Fibroblast of lung (primary cell): Measurements from ENCODE around the gene NUP214. TPM values are rescaled to one million over a fixed set of nuclear protein-coding genes. Genes with fewer than 3 reads are reported as not detected.

Experiments used
- DNase-seq, 2 donors: peaks; one replicate each; pipeline versions ENCODE4 v3.0.0 to v3.0.0-alpha.2; 2010; ENCODE audit warnings: low read depth in 2 of 2
- H2AFZ ChIP-seq: 2 replicates; pipeline ENCODE4 v1.5.1; 2012; ENCODE audit warnings: low read length, control low read depth, inconsistent platforms
- H3K27ac ChIP-seq: 2 replicates; pipeline ENCODE4 v1.5.1; 2011; ENCODE audit warnings: low read length, control low read depth; ENCODE audit not compliant: insufficient read depth
- H3K27me3 ChIP-seq: 2 replicates; pipeline ENCODE4 v1.5.1; 2011; ENCODE audit warnings: mild to moderate bottlenecking, low read length; ENCODE audit not compliant: control insufficient read depth, insufficient read depth
- H3K36me3 ChIP-seq: 2 replicates; pipeline ENCODE4 v1.5.1; 2011; ENCODE audit warnings: low read length; ENCODE audit not compliant: control insufficient read depth, insufficient read depth
- H3K4me1 ChIP-seq: 2 replicates; pipeline ENCODE4 v1.5.1; 2011; ENCODE audit warnings: low read length; ENCODE audit not compliant: control insufficient read depth, insufficient read depth; ENCODE audit errors: extremely low read depth
- H3K4me2 ChIP-seq: 2 replicates; pipeline ENCODE4 v1.5.1; 2011; ENCODE audit warnings: low read length, control low read depth; ENCODE audit not compliant: insufficient read depth; ENCODE audit errors: extremely low read depth
- H3K4me3 ChIP-seq, 4 experiments: fragments of 200-600 bp in 1 of 4; sonication (generic) in 1 of 4; replicated peaks in 1 of 4; 2 replicates each; pipeline ENCODE4 v1.5.1; 2011 to 2016; ENCODE audit warnings: low read length in 4 of 4, low read depth in 3 of 4, mild to moderate bottlenecking in 3 of 4, control low read depth in 2 of 4, inconsistent platforms in 1 of 4, mixed read lengths in 1 of 4; ENCODE audit not compliant: insufficient read depth in 1 of 4; ENCODE audit errors: control extremely low read depth in 1 of 4
- H3K79me2 ChIP-seq: 2 replicates; pipeline ENCODE4 v1.5.1; 2012; ENCODE audit warnings: mild to moderate bottlenecking, low read length, inconsistent platforms; ENCODE audit not compliant: control insufficient read depth, insufficient read depth
- H3K9ac ChIP-seq: 2 replicates; pipeline ENCODE4 v1.5.1; 2011; ENCODE audit warnings: mild to moderate bottlenecking, low read length, control low read depth; ENCODE audit not compliant: insufficient read depth
- H3K9me3 ChIP-seq: 2 replicates; pipeline ENCODE4 v1.5.1; 2012; ENCODE audit warnings: low read depth, low read length; ENCODE audit not compliant: control insufficient read depth, insufficient read depth
- H4K20me1 ChIP-seq: 2 replicates; pipeline ENCODE4 v1.5.1; 2011; ENCODE audit warnings: low read length; ENCODE audit not compliant: control insufficient read depth, insufficient read depth; ENCODE audit errors: extremely low read depth
- EZH2 ChIP-seq: IDR thresholded peaks from 2 replicates; pipeline ENCODE4 v1.5.1; 2012; ENCODE audit warnings: low read length, control low read depth, mild to moderate bottlenecking; ENCODE audit errors: missing control alignments
- polyA plus RNA-seq, 2 donors: library from polyadenylated mRNA; depleted of rRNA in 1 of 2; stranded (reverse) in 1 of 2; unstranded in 1 of 2; fragments of >200 nt; gene quantifications; 2 replicates each; pipeline ENCODE4 v1.2.1, GENCODE V29; 2011 to 2012; ENCODE audit warnings: missing spikeins in 1 of 2
- total RNA-seq: library from RNA; depleted of rRNA; stranded (reverse); fragments of >200 nt; gene quantifications from 2 replicates; pipeline ENCODE4 v1.2.1, GENCODE V29; 2014
- TF ChIP-seq, protein P1 (sequence below), 2 donors: IDR thresholded peaks in 1 of 2; conservative IDR thresholded peaks in 1 of 2; 1 replicate in 1 of 2; 2 replicates in 1 of 2; pipeline ENCODE4 v1.5.1; 2011 to 2012; ENCODE audit warnings: low read length in 2 of 2, control low read depth in 1 of 2, inconsistent platforms in 1 of 2, low read depth in 1 of 2, mild to moderate bottlenecking in 1 of 2

NUP214 gene
- total and polyA plus RNA-seq, 2 donors (not counting 1 experiment from before 2014, with no cell fraction given) = 5.0 to 12.2 TPM

DNA sequence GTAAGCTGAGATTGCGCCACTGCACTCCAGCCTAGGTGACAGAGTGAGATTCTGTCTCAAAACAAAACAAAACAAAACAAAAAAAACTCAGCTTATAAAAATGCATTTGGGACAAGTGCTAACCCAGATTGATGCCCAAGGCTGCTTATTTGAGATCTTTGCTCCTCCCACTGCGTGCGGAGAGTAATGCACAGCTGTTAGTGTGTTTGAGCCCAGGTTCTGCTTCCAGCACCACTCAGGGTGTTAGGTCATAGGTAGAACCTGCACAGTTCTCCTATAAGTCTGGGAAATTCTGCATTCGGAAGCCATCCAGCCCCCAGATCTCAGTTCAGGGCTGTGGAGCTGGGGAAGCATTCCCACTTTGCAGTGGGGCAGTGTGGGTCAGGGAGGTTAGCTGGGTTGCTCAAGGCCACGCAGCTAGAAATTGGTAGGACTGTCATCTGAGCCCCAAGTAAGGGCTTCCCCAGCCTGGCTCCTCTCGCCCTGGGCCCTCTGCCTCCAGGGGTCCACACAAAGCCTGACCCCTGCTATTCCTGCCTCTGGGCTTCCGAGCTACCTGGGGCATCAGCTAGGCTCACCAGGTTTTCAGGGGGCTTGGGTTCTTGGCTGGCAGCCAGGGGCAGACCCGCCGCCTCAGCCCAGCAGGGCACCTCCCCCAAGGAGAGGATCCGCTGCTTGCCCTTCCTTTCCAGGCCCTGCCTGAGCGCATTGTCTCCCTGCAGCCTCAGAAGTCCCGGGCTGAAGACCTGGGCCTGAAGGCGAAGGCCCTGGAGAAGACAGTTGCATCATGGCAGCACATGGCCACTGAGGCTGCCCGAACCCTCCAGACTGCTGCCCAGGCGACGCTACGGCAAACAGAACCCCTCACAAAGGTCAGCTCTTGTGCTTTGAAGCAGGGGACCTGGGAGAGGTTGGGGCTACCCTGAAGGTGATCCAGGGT lies 46.7 kb upstream of the NUP214 start:
- H3K27me3 ChIP-seq = peaks cover 11% of the 10 kb centered on the region
- no peak for DNase-seq
- H3K79me2 ChIP-seq = no peaks in the 10 kb centered on the region
- H4K20me1 ChIP-seq = no peaks in the 10 kb centered on the region
- no peak overlapping the region for H3K27ac ChIP-seq
- H3K9me3 ChIP-seq = no peaks in the 10 kb centered on the region
- no peak overlapping the region for H2AFZ ChIP-seq
- no peaks in the 10 kb centered on the region for H3K36me3 ChIP-seq
- H3K4me1 ChIP-seq = no peaks in the 10 kb centered on the region
- H3K4me3 ChIP-seq = no peak overlapping the region
- H3K9ac ChIP-seq = no peak overlapping the region
- TF ChIP-seq EZH2 = no peak
- TF ChIP-seq, protein P1, sequence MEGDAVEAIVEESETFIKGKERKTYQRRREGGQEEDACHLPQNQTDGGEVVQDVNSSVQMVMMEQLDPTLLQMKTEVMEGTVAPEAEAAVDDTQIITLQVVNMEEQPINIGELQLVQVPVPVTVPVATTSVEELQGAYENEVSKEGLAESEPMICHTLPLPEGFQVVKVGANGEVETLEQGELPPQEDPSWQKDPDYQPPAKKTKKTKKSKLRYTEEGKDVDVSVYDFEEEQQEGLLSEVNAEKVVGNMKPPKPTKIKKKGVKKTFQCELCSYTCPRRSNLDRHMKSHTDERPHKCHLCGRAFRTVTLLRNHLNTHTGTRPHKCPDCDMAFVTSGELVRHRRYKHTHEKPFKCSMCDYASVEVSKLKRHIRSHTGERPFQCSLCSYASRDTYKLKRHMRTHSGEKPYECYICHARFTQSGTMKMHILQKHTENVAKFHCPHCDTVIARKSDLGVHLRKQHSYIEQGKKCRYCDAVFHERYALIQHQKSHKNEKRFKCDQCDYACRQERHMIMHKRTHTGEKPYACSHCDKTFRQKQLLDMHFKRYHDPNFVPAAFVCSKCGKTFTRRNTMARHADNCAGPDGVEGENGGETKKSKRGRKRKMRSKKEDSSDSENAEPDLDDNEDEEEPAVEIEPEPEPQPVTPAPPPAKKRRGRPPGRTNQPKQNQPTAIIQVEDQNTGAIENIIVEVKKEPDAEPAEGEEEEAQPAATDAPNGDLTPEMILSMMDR (conservative IDR thresholded peaks at IDR 0.05 in 1 of 2, IDR thresholded peaks at IDR 0.05 in 1 of 2; ENCODE audit: low read depth in 1 of 2, low read length in 2 of 2) = no peak
- H3K4me2 ChIP-seq = no peak overlapping the region

DNA sequence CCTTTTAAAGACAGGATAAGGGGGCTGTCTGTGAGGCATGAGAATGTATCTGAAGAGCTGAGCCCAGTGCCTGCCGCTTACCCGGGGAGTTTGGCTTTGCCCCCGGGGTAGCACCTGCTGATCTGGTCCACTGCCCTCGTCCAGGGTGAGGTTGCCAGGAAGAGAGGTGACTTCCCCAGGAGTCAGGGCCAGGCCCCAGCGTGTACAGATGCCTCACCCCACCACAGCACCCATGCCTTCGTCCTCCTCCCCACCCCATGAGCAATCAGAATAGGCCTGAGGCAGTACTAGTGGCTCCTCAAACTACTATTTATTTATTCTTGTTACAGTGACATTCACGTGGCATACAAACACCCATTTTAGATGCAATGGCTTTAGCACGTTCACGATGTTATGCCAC lies 44.8 kb upstream of the NUP214 start:
- Histone ChIP-seq H3K27me3 (peaks cover 11% of the 10 kb centered on the region), H3K79me2 (no peaks in the 10 kb centered on the region), H3K9me3 (no peaks in the 10 kb centered on the region), H4K20me1 (no peaks in the 10 kb centered on the region), H2AFZ (no peak overlapping the region), H3K36me3 (no peaks in the 10 kb centered on the region), H3K4me1 (no peaks in the 10 kb centered on the region), H3K4me2 (no peak overlapping the region), H3K27ac (no peak overlapping the region), H3K9ac (no peak overlapping the region), H3K4me3 (no peak overlapping the region)
- TF ChIP-seq EZH2 = no peak
- TF ChIP-seq, protein P1 (conservative IDR thresholded peaks at IDR 0.05 in 1 of 2, IDR thresholded peaks at IDR 0.05 in 1 of 2; ENCODE audit: low read depth in 1 of 2, low read length in 2 of 2) = no peak
- no peak for DNase-seq

DNA sequence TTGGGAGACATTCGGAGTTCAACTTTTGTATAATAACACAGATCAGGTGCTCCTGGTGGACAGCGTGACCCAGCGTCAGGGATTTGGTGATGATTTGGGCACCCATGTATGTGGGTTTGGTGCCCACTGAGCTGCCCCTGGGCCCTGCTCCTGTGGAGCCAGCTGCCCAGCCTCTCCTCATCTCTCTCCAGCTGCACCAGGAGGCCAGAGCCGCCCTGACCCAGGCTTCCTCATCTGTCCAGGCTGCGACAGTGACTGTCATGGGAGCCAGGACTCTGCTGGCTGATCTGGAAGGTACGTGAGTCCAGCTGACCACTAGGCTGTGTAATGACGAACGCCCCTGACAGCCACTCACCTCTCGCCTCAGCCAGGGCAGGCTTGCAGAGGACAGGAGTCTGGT lies 43.5 kb upstream of the NUP214 start:
- TF ChIP-seq, protein P1 (conservative IDR thresholded peaks at IDR 0.05 in 1 of 2, IDR thresholded peaks at IDR 0.05 in 1 of 2; ENCODE audit: low read depth in 1 of 2, low read length in 2 of 2) = no peak
- TF ChIP-seq EZH2 = no peak
- no peak overlapping the region for H3K4me2 ChIP-seq
- no peak overlapping the region for H3K9ac ChIP-seq
- no peaks in the 10 kb centered on the region for H3K79me2 ChIP-seq
- no peaks in the 10 kb centered on the region for H3K36me3 ChIP-seq
- H3K4me1 ChIP-seq = no peaks in the 10 kb centered on the region
- no peak overlapping the region for H3K27ac ChIP-seq
- no peaks in the 10 kb centered on the region for H3K9me3 ChIP-seq
- H4K20me1 ChIP-seq = no peaks in the 10 kb centered on the region
- H3K27me3 ChIP-seq = peaks cover 11% of the 10 kb centered on the region
- H2AFZ ChIP-seq = no peak overlapping the region
- no peak for DNase-seq
- no peak overlapping the region for H3K4me3 ChIP-seq
